ENCODE results near the gene SNX33.

SNX33 gene

DNA sequence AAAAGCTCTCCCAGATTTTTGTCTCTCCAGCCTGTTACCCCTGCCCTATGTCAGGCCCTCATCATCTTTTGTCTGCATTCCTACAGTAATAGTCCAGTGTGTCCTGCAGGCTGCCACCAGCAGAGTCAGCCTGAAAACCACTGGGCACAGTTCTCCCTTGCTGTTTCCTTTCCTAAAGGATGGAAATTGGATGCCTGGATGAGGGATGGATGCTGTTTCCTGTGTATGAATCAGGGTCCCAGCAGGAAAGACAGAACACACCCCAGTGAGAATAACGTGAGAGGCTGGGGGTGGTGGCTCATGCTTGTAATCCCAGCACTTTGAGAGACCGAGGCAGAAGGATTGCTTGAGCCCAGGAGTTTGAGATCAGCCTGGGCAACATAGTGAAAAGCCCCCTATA is 3.3 kb upstream of the SNX33 start:
- no peak overlapping the region for H3K4me3 ChIP-seq (ENCODE audit: low read depth, low read length)
- TF ChIP-seq, protein P1, sequence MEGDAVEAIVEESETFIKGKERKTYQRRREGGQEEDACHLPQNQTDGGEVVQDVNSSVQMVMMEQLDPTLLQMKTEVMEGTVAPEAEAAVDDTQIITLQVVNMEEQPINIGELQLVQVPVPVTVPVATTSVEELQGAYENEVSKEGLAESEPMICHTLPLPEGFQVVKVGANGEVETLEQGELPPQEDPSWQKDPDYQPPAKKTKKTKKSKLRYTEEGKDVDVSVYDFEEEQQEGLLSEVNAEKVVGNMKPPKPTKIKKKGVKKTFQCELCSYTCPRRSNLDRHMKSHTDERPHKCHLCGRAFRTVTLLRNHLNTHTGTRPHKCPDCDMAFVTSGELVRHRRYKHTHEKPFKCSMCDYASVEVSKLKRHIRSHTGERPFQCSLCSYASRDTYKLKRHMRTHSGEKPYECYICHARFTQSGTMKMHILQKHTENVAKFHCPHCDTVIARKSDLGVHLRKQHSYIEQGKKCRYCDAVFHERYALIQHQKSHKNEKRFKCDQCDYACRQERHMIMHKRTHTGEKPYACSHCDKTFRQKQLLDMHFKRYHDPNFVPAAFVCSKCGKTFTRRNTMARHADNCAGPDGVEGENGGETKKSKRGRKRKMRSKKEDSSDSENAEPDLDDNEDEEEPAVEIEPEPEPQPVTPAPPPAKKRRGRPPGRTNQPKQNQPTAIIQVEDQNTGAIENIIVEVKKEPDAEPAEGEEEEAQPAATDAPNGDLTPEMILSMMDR (IDR thresholded peaks at IDR 0.05; ENCODE audit: borderline replicate concordance, insufficient read depth, low read depth, low read length), result no peak

DNA sequence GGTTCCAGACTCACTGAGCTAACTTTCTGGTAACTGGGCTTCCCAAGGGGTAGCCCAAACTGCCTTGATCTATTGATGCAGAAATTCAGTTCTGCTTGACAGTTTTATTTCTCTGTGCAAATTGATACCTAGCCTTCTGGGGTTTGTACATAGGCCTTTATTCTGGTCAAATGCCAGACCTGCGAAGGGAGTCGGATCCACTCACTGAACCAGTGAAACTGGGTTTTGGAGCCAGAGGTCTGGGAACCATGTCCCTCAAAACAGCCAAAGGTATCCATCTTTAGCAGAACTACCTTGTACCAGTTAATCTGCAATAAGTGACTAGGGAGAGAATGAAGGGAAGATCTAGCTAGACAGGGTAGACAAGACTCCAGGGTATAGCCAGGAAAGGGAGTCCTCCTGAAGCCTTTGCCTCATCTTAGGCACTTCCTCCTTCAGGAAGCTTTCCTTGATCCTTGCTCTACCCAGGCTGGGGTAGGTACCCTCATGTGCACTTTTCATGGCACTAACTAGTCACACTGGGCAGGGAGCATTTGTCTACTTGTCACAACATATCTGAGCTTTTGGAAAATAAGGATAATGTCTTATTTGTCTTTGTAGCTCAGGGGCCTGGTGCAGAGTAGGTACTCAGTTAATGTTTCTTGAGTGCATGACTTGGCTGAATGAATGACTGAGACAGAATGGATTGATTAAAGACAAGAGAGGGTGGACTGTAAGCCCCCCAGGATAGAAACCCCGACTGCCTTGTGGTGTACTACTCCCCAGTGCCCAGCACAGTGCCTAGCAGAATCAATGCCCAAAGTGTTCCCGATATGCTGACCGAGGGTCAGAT is 1.4 kb upstream of the SNX33 start:
- TF ChIP-seq, protein P1 (IDR thresholded peaks at IDR 0.05; ENCODE audit: borderline replicate concordance, insufficient read depth, low read depth, low read length), result no peak
- no peak overlapping the region for H3K4me3 ChIP-seq (ENCODE audit: low read depth, low read length)

DNA sequence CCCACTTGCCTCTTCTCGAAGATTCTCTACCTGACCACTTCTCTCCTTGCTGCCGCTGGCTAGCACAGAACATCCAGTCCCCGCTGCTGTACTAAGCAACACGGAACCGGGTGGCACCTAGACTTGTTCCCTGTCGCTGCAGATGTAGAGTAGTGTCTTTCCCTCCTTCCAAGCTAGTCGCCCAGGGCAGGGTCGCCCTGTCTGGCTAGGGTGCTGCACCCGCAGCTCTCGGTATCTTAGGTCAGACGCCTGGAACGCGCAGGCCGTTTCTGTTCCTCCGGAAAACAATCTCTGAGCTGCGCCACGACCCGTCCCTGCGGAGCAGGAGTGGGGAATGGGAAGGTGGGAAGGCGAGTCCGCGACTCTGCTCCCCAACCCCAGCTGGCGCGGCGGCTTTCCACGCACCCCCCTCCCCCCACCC is 758 bp upstream of the SNX33 start:
- TF ChIP-seq, protein P1 (IDR thresholded peaks at IDR 0.05; ENCODE audit: borderline replicate concordance, insufficient read depth, low read depth, low read length), result no peak
- H3K4me3 ChIP-seq (ENCODE audit: low read depth, low read length), result peak overlapping the region; percentile 85

DNA sequence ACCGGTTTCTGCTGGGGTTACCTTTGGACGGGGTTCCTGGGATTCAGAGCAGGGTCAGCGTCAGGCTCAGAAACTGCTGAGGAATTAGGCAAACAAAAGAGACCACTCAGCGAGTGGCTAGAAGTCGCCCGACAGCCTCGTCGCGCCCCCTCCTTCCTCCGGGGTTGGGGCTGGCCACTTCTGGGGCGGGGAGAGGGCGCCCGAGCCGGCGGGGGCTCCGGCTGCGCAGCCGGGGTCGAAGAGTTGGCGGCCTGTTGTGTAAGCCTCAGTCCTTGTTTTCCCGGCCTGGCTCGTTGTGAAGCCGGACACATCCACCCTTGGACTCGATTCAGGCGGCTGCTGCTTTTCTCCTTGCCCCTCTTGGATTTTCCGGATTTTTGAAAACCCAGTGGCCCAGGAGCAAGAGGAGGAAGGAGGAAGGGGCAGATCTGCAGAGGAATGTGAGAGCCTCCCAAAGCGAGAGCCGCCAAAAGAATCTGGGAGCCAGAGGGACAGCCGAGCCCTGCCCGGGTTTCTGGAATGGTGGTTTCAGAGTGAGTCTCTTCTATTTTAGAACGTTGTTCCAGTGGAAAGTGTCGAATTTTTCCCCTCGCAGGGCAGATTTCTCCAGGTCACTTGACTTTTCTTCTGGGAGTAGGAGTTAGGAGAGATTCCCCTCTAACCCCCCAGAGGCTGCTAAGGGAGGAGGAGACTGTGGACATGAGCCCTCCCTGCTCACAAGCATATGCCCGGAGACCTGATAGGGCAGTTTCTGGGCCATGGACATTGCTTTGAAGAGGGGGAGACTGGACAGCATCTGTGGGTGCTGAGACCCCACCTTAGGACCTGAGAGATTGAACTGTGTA is 666 bp downstream of the SNX33 start:
- peak overlapping the region; percentile 85 for H3K4me3 ChIP-seq (ENCODE audit: low read depth, low read length)
- TF ChIP-seq, protein P1 (IDR thresholded peaks at IDR 0.05; ENCODE audit: borderline replicate concordance, insufficient read depth, low read depth, low read length), result no peak

DNA sequence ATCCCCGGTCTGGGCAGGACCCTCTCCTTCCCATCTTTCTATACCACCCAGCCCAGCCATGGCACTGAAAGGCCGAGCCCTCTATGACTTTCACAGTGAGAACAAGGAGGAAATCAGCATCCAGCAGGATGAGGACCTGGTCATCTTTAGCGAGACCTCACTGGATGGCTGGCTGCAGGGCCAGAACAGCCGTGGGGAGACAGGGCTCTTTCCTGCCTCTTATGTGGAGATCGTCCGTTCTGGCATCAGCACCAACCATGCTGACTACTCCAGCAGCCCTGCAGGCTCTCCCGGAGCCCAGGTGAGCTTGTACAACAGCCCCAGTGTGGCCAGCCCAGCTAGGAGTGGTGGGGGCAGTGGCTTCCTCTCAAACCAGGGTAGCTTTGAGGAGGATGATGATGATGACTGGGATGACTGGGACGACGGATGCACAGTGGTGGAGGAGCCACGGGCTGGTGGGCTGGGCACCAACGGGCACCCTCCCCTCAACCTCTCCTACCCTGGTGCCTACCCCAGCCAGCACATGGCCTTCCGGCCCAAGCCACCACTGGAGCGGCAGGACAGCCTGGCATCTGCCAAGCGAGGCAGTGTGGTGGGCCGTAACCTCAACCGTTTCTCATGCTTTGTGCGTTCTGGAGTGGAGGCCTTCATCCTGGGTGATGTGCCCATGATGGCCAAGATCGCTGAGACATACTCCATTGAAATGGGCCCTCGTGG is 1.5 kb downstream of the SNX33 start:
- no peak overlapping the region for H3K4me3 ChIP-seq (ENCODE audit: low read depth, low read length)
- TF ChIP-seq, protein P1 (IDR thresholded peaks at IDR 0.05; ENCODE audit: borderline replicate concordance, insufficient read depth, low read depth, low read length), result no peak

DNA sequence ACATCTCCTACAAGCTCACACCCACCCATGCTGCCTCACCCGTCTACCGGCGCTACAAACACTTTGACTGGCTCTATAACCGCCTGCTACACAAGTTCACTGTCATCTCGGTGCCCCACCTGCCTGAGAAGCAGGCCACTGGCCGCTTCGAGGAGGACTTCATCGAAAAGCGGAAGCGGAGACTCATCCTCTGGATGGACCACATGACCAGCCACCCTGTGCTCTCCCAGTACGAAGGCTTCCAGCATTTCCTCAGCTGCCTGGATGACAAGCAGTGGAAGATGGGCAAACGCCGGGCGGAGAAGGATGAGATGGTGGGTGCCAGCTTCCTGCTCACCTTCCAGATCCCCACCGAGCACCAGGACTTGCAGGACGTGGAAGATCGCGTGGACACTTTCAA is 2.1 kb downstream of the SNX33 start:
- H3K4me3 ChIP-seq (ENCODE audit: low read depth, low read length), result no peak overlapping the region
- TF ChIP-seq, protein P1 (IDR thresholded peaks at IDR 0.05; ENCODE audit: borderline replicate concordance, insufficient read depth, low read depth, low read length), result no peak
